HG02763 (cell line): Measurements from ENCODE around the gene TP53I11.

Experiments used
- ATAC-seq: cut with Tn5 transposase; IDR thresholded peaks from one replicate; pipeline ENCODE4 v1.9.1; 2021; ENCODE audit warnings: mild to moderate bottlenecking, moderate library complexity; ENCODE audit not compliant: unreplicated experiment

Gene TP53I11

GRCh38 chr11:44916801-44917385, 33.8 kb downstream of the TP53I11 start:
- no peak for ATAC-seq

GRCh38 chr11:44916331-44916730, 34.4 kb downstream of the TP53I11 start:
- no peak for ATAC-seq

GRCh38 chr11:44915621-44916020, 35.1 kb downstream of the TP53I11 start:
- no peak for ATAC-seq

GRCh38 chr11:44915004-44915403, 35.7 kb downstream of the TP53I11 start:
- ATAC-seq = no peak

GRCh38 chr11:44914105-44914504, 36.6 kb downstream of the TP53I11 start:
- no peak for ATAC-seq

GRCh38 chr11:44913502-44913901, 37.2 kb downstream of the TP53I11 start:
- no peak for ATAC-seq

- ATAC-seq = no peak
These were observed 38.3 kb downstream of the TP53I11 start for GRCh38 chr11:44912270-44912987.

GRCh38 chr11:44911029-44911814, 39.5 kb downstream of the TP53I11 start:
- peak; percentile 49 for ATAC-seq

GRCh38 chr11:44910591-44910990, 40.1 kb downstream of the TP53I11 start:
- ATAC-seq = no peak

- ATAC-seq = no peak
These were observed 41.1 kb downstream of the TP53I11 start for GRCh38 chr11:44909557-44909956.

GRCh38 chr11:44906649-44907048, 44.0 kb downstream of the TP53I11 start:
- no peak for ATAC-seq

- no peak for ATAC-seq
These were observed 45.4 kb downstream of the TP53I11 start for GRCh38 chr11:44905131-44905866.

- no peak for ATAC-seq
These were observed 46.2 kb downstream of the TP53I11 start for GRCh38 chr11:44904261-44905020.

GRCh38 chr11:44903518-44903917, 47.2 kb downstream of the TP53I11 start:
- ATAC-seq = no peak

GRCh38 chr11:44903035-44903434, 47.6 kb downstream of the TP53I11 start:
- ATAC-seq = no peak

GRCh38 chr11:44901786-44902185, 48.9 kb downstream of the TP53I11 start:
- no peak for ATAC-seq

GRCh38 chr11:44901120-44901633, 49.5 kb downstream of the TP53I11 start:
- no peak for ATAC-seq

GRCh38 chr11:44899959-44900358, 50.7 kb downstream of the TP53I11 start:
- ATAC-seq = no peak

- ATAC-seq = no peak
These were observed 56.7 kb downstream of the TP53I11 start for GRCh38 chr11:44893846-44894617.
